ENCODE data around the gene SMPD1. TPM values are rescaled to one million over a fixed set of nuclear protein-coding genes. Genes with fewer than 3 reads are reported as not detected.
A peak's percentile ranks its signal among the peaks of the same experiment; 100 is the strongest.

SMPD1 gene
- total RNA-seq, 4 donors from 2014 or later, result 19.2 to 56.1 (median 42.4) TPM

- TF ChIP-seq POLR2A (IDR thresholded peaks at IDR 0.05), result no peak
- TF ChIP-seq, protein P1, sequence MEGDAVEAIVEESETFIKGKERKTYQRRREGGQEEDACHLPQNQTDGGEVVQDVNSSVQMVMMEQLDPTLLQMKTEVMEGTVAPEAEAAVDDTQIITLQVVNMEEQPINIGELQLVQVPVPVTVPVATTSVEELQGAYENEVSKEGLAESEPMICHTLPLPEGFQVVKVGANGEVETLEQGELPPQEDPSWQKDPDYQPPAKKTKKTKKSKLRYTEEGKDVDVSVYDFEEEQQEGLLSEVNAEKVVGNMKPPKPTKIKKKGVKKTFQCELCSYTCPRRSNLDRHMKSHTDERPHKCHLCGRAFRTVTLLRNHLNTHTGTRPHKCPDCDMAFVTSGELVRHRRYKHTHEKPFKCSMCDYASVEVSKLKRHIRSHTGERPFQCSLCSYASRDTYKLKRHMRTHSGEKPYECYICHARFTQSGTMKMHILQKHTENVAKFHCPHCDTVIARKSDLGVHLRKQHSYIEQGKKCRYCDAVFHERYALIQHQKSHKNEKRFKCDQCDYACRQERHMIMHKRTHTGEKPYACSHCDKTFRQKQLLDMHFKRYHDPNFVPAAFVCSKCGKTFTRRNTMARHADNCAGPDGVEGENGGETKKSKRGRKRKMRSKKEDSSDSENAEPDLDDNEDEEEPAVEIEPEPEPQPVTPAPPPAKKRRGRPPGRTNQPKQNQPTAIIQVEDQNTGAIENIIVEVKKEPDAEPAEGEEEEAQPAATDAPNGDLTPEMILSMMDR (IDR thresholded peaks at IDR 0.05 in 4 of 5, conservative IDR thresholded peaks at IDR 0.05 in 1 of 5), result no peak
Measured at GRCh38 chr11:6440906-6441358, 50.7 kb downstream of the SMPD1 start, which contains the start of gene HPX. TSS of gene HPX (minus strand) at chr11:6440987. CDS start at chr11:6440963, 24 bp downstream.

DNA sequence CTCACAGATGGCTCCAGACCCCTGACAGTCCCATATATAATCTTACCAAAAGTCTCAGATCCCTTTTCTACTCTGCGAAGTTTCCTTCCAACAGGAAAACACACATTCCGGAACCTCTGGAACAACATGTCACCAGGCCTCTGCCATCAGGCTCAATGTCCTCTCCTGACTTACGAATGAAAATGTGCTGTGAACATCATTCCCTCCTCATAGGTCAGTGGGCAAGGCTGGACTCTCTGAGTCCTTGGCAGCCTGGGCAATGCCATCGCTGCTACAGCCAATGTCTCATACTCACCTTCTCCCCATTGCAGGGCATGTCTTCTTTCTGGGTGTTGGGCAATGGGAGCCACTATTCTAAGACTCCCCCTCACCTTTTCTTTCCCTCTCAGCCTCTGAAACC lies 52.2 kb downstream of the SMPD1 start:
- in situ Hi-C loops (cut with MboI; ENCODE audit: low sequenced_read_pairs in 4 of 4), result loop anchor here (5.0 to 10.0 kb wide), 2 partner anchors 65 to 68 kb away; no protein-coding TSS in a partner anchor
- TF ChIP-seq POLR2A (IDR thresholded peaks at IDR 0.05), result no peak
- TF ChIP-seq, protein P1 (IDR thresholded peaks at IDR 0.05 in 4 of 5, conservative IDR thresholded peaks at IDR 0.05 in 1 of 5), result no peak
- no peak for ATAC-seq

More at GRCh38 chr11:6440906-6441358, 50.7 kb downstream of the SMPD1 start, which contains the start of gene HPX:
- Histone ChIP-seq H3K27me3 (no peaks in the 10 kb centered on the region), H3K36me3 (no peaks in the 10 kb centered on the region), H3K4me3 (no peak within 1 kb of the TSS), H3K27ac (no peak within 1 kb of the TSS), H3K9me3 (no peaks in the 10 kb centered on the region), H3K4me1 (no peaks in the 10 kb centered on the region)
- no peak for ATAC-seq
- intact Hi-C loops (cut with DNase I; ENCODE audit: low total_unique reads), result loop anchor here (5.0 kb wide), 1 partner anchor 61 kb away; no protein-coding TSS in a partner anchor
- DNase-seq, result no peak
- in situ Hi-C loops (cut with MboI; ENCODE audit: low sequenced_read_pairs in 4 of 4), result loop anchor here (5.0 to 10.0 kb wide), 2 partner anchors 64 to 66 kb away; no protein-coding TSS in a partner anchor

DNA sequence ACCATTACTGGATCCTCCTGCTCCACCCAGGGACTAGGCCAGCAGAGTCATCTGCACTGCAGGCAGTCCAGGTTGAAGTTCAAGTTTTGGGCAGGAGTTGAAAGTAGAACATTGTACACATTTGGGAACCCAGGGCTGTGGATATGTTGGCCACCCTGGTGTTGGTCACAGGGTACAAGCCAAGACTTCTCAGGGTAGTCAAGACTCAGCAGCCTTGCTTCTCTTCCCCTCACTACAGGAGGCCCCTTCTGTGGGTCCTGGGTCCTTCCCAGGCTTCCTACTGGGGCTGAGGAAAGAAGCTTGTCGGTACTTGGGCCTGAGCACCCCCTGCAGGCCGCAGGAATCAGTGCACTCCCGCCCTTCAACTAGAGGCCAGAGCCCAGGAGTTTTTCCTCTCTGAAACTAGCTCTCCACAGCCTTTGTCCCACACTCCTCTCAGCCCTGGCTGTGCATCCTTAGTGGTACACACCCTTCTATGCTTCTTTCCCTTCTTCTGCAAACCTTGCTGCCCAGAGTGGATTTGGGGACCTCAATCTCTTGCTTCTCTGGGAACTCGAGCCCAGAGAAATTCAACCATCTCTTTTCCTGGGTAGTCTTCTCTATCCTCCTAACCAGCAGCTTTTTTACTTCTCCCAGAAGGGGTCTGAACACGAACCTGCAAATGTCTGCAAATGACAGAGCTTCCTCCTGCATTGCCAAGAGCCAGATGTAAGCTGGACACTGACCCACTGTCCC lies 53.2 kb downstream of the SMPD1 start:
- H3K9me3 ChIP-seq, result no peaks in the 10 kb centered on the region
- H3K36me3 ChIP-seq, result peaks cover 0 to 8% of the 10 kb centered on the region in 2 donors
- no peak overlapping the region for H3K27ac ChIP-seq
- intact Hi-C loops (cut with DNase I; ENCODE audit: low total_unique reads), result loop anchor here (1.0 to 5.0 kb wide), 3 partner anchors 25 to 64 kb away; partner anchors contain the start of gene APBB1
- in situ Hi-C loops (cut with MboI; ENCODE audit: low sequenced_read_pairs in 4 of 4), result loop anchor here (5.0 to 10.0 kb wide), 2 partner anchors 66 to 69 kb away; no protein-coding TSS in a partner anchor
- no peak overlapping the region for H3K4me3 ChIP-seq
- no peaks in the 10 kb centered on the region for H3K27me3 ChIP-seq
- ATAC-seq, result peak; percentile 50 to 88
- peak; percentile 10 to 33 for DNase-seq
- TF ChIP-seq POLR2A (IDR thresholded peaks at IDR 0.05), result no peak
- TF ChIP-seq, protein P1 (IDR thresholded peaks at IDR 0.05 in 4 of 5, conservative IDR thresholded peaks at IDR 0.05 in 1 of 5), result peak; percentile 62 to 81 (median 71)
- no peaks in the 10 kb centered on the region for H3K4me1 ChIP-seq

More for the DNA sequence above, 52.2 kb downstream of the SMPD1 start:
- Histone ChIP-seq H3K4me3 (no peak overlapping the region), H3K36me3 (no peaks in the 10 kb centered on the region), H3K4me1 (no peaks in the 10 kb centered on the region), H3K9me3 (no peaks in the 10 kb centered on the region), H3K27me3 (no peaks in the 10 kb centered on the region), H3K27ac (no peak overlapping the region)
- DNase-seq, result no peak
- intact Hi-C loops (cut with DNase I; ENCODE audit: low total_unique reads), result loop anchor here (2.0 to 5.0 kb wide), 2 partner anchors 24 to 60 kb away; partner anchors contain the start of gene APBB1

Other genes starting within 250 kb of the SMPD1 start
- gene OR52B2, start 220.1 kb upstream of the SMPD1 start, total RNA-seq, result not detected
- gene OR52W1, start 191.2 kb upstream of the SMPD1 start, total RNA-seq, result not detected
- not detected for gene C11orf42, start 184.9 kb upstream of the SMPD1 start, total RNA-seq
- 10 to 100 TPM; 23.9 to 41.7 (median 33.9) TPM for gene FHIP1B, start 155.8 kb upstream of the SMPD1 start, total RNA-seq
- gene CNGA4, start 151.4 kb upstream of the SMPD1 start, total RNA-seq, result not detected
- gene CCKBR, start 130.6 kb upstream of the SMPD1 start, total RNA-seq, result not detected
- gene CAVIN3, start 70.0 kb upstream of the SMPD1 start, total RNA-seq, result 10 to 100 TPM; 12.9 to 53.6 (median 34.1) TPM
- 10 to 100 TPM; 18.5 to 49.2 (median 46.2) TPM for gene APBB1, start 28.6 kb downstream of the SMPD1 start, total RNA-seq
- gene HPX, start 50.5 kb downstream of the SMPD1 start, total RNA-seq, result 10 to 100 TPM in 1 of 4 donors, 1 to 10 TPM in 1, not detected in 2; 8.7 to 17.6 TPM
- gene TRIM3, start 83.5 kb downstream of the SMPD1 start, total RNA-seq, result 10 to 100 TPM; 15.3 to 20.0 (median 16.5) TPM
- gene ARFIP2, start 90.9 kb downstream of the SMPD1 start, total RNA-seq, result 10 to 100 TPM; 20.1 to 27.8 (median 24.4) TPM
- gene TIMM10B, start 91.0 kb downstream of the SMPD1 start, total RNA-seq, result 10 to 100 TPM; 10.0 to 14.5 (median 12.4) TPM
- 10 to 100 TPM in 1 of 4 donors, 1 to 10 TPM in 3; 3.4 to 10.5 (median 4.3) TPM for gene DNHD1, start 106.8 kb downstream of the SMPD1 start, total RNA-seq
- 10 to 100 TPM; 10.9 to 25.7 (median 14.9) TPM for gene RRP8, start 213.1 kb downstream of the SMPD1 start, total RNA-seq
- gene ILK, start 213.3 kb downstream of the SMPD1 start, total RNA-seq, result 100 to 1,000 TPM in 1 of 4 donors, 10 to 100 TPM in 3; 48.3 to 113 (median 70.5) TPM
- 10 to 100 TPM; 49.8 to 77.8 (median 65.7) TPM for gene TAF10, start 221.7 kb downstream of the SMPD1 start, total RNA-seq
- 10 to 100 TPM; 13.9 to 43.4 (median 19.6) TPM for gene TPP1, start 228.9 kb downstream of the SMPD1 start, total RNA-seq